GM18526 (cell line): Measurements from ENCODE around the gene EXOSC1.

Experiments used
- POLR2A ChIP-seq: IDR thresholded peaks from 3 replicates; pipeline ENCODE4 v1.6.1; 2011; ENCODE audit not compliant: insufficient read length; ENCODE audit errors: extremely low read depth

The EXOSC1 gene

DNA sequence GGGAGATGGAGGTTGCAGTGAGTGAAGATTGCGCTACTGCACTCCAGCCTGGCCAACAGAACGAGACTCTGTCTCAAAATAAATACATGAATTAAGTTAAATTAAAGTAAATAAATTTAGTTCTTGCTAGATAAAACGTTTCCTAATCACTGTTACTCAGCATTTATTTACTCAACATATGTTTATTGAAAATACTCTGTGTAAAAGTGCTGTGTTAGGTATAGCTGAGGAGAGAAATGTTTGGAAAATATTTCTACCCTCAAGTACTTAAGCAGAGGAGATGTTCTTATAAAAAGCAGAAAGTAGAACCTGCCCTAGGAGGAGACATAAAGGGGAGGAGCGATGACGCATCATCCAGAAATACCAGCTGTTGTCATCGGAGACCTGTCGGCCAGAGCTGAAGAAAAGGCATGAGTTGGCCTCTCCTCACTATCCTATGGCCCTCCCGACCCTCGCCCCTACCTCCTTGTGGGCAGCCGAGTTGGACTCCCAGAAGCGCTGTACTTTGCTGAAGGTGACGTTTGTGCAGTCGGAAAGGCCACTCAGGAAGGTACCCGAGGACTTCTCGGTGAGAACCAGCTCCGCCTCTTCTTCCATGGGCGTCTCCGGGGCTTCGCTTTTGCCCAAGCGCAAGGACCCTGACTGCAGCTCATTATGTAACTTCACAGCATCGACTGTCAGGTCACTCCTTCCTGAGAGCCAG is 45.8 kb downstream of the EXOSC1 start:
- no peak for TF ChIP-seq POLR2A

DNA sequence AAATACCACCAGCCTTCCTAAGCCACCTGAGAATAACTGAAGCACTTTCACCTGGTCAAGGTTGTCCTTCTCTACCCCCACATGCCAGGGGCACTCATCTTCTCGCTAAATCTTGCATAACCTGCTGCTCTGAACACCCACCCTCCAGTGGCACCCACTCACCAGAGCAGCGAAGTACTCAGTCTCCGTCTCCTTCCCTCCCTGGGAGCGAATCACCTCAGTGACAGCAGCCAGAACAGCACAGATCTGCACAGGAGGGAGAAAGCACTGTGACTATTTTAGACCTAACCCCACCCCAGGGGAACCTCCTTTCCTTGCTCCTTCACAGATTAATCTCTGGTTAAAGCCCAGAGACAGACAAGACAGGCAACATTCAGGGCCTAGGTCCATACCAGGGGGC is 49.8 kb downstream of the EXOSC1 start:
- TF ChIP-seq POLR2A, result no peak

DNA sequence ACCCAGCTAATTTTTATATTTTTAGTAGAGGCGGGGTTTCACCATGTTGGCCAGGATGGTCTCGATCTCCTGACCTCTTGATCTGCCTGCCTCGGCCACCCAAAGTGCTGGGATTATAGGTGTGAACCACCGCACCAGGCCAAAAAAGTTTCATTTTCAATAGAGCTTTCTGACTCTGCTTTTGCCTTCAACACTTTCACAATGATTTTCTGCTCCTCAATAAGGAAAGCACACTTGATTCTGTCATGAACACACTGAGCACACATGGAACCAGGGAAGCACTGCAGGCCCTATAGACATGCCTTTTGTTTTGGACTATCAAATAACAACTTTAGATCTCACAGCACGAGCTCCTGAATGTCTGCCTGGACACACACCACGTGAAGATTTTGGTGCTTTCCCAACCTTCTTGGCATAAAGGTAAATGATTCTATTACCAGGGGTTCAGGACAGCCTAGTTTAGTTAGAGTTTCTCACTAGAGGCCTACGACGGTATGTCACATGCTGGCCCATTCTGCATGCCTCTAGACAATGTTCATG is 52.7 kb downstream of the EXOSC1 start:
- no peak for TF ChIP-seq POLR2A

DNA sequence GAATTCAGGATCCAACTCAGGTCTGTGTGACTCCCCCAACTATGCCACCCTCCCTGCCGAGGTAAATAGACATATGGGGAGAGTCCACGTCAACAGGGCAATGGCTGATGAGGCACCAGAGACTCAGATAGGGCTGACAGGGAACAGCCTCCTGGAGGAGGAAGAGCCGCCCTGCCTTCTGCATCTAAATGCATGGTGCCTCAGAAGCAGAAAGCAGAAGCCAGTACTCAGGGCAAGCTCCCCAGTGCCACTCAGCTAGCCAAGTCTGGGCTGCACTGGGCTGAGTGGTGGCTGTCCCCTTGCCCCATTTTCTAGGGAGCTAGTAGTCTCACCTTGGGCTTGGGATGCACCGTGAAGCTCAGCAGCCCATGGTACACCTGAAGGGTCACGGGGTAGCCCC is 55.7 kb downstream of the EXOSC1 start:
- TF ChIP-seq POLR2A, result no peak

DNA sequence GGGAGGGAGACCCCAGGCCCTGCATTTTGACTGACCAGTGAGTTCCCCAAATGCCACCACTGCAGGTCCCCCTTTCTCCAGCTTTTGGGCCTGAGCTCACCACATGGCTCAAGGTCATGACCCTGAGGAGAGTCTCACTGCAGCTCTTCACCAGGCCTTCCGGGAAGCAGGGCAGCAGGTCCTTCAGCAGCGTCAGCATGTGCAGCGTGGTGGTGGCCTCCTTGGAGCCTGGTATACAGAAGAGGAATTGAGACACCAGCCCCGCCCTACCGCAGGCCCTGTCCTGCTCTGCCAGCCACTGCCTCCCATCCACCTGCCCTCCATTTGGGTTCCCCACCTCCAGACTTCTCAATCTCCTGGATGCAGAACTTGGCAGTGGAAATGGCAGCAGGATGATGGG is 57.7 kb downstream of the EXOSC1 start:
- no peak for TF ChIP-seq POLR2A
